Upper lobe of right lung (tissue), 1 donor: ENCODE measurements around the gene SLC25A4. TPM values are rescaled to one million over a fixed set of nuclear protein-coding genes. Genes with fewer than 3 reads are reported as not detected.

ENCODE experiments used
- ATAC-seq: fragments of 200-7000 bp; cut with Tn5 transposase; one replicate; pipeline ENCODE4 v1.9.1; 2020; ENCODE audit warnings: mild to moderate bottlenecking, moderate library complexity
- DNase-seq: peaks from one replicate; pipeline ENCODE4 v3.0.0-alpha.2; 2020
- H3K27ac ChIP-seq: fragments of 200-600 bp; one replicate; pipeline ENCODE4 v1.8.0; 2022
- H3K27me3 ChIP-seq: fragments of 200-600 bp; one replicate; pipeline ENCODE4 v1.8.0; 2022; ENCODE audit warnings: mild to moderate bottlenecking
- H3K36me3 ChIP-seq: fragments of 200-600 bp; one replicate; pipeline ENCODE4 v1.8.0; 2022
- H3K4me1 ChIP-seq: fragments of 200-600 bp; one replicate; pipeline ENCODE4 v1.8.0; 2022
- H3K4me3 ChIP-seq: fragments of 200-600 bp; one replicate; pipeline ENCODE4 v1.8.0; 2022; ENCODE audit warnings: mild to moderate bottlenecking
- H3K9me3 ChIP-seq: fragments of 200-600 bp; one replicate; pipeline ENCODE4 v1.8.0; 2022
- CTCF ChIP-seq: fragments of 200-600 bp; IDR thresholded peaks from one replicate; pipeline ENCODE4 v1.8.0; 2022; ENCODE audit warnings: antibody characterized with exemption
- intact Hi-C: fragments of 100-400 bp; cut with DNase I; formaldehyde crosslinking; loops from one replicate; pipeline ENCODE4 v1.11.0; 2022
- total RNA-seq: library from RNA; stranded (reverse); fragmentation: NEBNext Ultra II Directional; extraction: Animal tissue kit (Norgen Biotek cat#: 25700); gene quantifications from one replicate; pipeline ENCODE4 v1.2.1, GENCODE V29; 2021
- donor health status: DM: no; HTN: yes; CAD: no; lungs with severe emphysema.

The SLC25A4 gene
- total RNA-seq, 1 donor from 2014 or later: 40.3 TPM

- intact Hi-C loops: no loop called here
- Histone ChIP-seq H3K4me3 (no peak overlapping the region), H3K27ac (no peak overlapping the region), H3K9me3 (no peaks in the 10 kb centered on the region), H3K4me1 (no peaks in the 10 kb centered on the region), H3K27me3 (no peaks in the 10 kb centered on the region), H3K36me3 (peaks cover 44% of the 10 kb centered on the region)
- TF ChIP-seq CTCF: no peak
- no peak for ATAC-seq
- no peak for DNase-seq
Measured at GRCh38 chr4:185171373-185172071, 28.5 kb downstream of the SLC25A4 start.

- Histone ChIP-seq H3K4me1 (peaks cover 5% of the 10 kb centered on the region), H3K27me3 (no peaks in the 10 kb centered on the region), H3K27ac (no peak overlapping the region), H3K9me3 (no peaks in the 10 kb centered on the region), H3K36me3 (peaks cover 14% of the 10 kb centered on the region), H3K4me3 (no peak overlapping the region)
- ATAC-seq: no peak
- intact Hi-C loops: no loop called here
- no peak for DNase-seq
- no peak for TF ChIP-seq CTCF
Measured at GRCh38 chr4:185179488-185179887, 36.4 kb downstream of the SLC25A4 start.

- Histone ChIP-seq H3K27me3 (no peaks in the 10 kb centered on the region), H3K27ac (no peak overlapping the region), H3K9me3 (no peaks in the 10 kb centered on the region), H3K4me3 (no peak overlapping the region), H3K4me1 (peaks cover 5% of the 10 kb centered on the region), H3K36me3 (no peaks in the 10 kb centered on the region)
- no peak for TF ChIP-seq CTCF
- ATAC-seq (no peak), DNase-seq (no peak)
- intact Hi-C loops: no loop called here
Measured at GRCh38 chr4:185182239-185182638, 39.2 kb downstream of the SLC25A4 start.

GRCh38 chr4:185183622-185184281 is 40.7 kb downstream of the SLC25A4 start:
- peak; percentile 88 for TF ChIP-seq CTCF
- H3K27ac ChIP-seq: no peak overlapping the region

GRCh38 chr4:185186769-185187168 is 43.7 kb downstream of the SLC25A4 start:
- H3K36me3 ChIP-seq: peaks cover 30% of the 10 kb centered on the region
- ATAC-seq: no peak
- no peak for TF ChIP-seq CTCF
- H3K4me1 ChIP-seq: peaks cover 4% of the 10 kb centered on the region
- H3K4me3 ChIP-seq: no peak overlapping the region
- H3K9me3 ChIP-seq: no peaks in the 10 kb centered on the region
- intact Hi-C loops: no loop called here
- no peak for DNase-seq
- no peak overlapping the region for H3K27ac ChIP-seq
- H3K27me3 ChIP-seq: no peaks in the 10 kb centered on the region

More at GRCh38 chr4:185183622-185184281, 40.7 kb downstream of the SLC25A4 start:
- Histone ChIP-seq H3K4me3 (no peak overlapping the region), H3K4me1 (peaks cover 5% of the 10 kb centered on the region), H3K27me3 (no peaks in the 10 kb centered on the region), H3K36me3 (peaks cover 7% of the 10 kb centered on the region), H3K9me3 (no peaks in the 10 kb centered on the region)
- peak; percentile 84 for ATAC-seq
- DNase-seq: no peak
- intact Hi-C loops: no loop called here
